Inferior parietal cortex (tissue), 1 donor: ENCODE data around the gene PGC.
"Not testable (repeated sequence)": the region's sequence is repeated elsewhere in the genome, so short reads cannot be mapped to it uniquely, and the experiment has no call there.

Experiments used
- DNase-seq: peaks from one replicate; pipeline ENCODE4 v3.0.0-alpha.2; 2016; ENCODE audit errors: extremely low spot score

The PGC gene

DNA sequence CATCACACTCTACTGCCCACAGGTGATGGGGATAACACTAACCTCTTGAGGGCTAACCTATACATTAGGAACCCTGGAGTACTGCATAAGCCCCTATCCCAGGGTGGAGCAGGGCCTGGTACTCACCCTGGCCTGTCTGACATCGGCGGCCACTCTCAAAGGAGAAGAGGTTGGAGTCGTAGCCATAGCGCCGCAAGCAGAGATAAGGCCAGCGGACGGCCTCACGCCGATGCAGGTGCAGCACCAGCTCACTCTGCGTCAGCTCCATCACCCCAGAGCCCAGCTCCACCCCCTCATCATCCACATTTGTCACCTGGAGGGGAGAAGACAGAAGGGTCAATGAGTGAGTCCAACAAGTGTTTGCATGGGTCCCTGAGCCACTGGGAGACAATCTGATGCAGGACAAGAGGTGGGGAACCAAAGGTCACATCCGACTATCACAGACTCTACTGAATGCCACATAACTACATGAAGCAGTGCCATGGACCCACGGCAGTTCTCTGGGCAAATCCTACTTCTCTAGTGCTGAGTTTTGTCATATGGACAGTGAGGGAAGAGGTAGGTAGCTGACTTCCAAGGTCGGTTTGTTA, 28.2 kb upstream of the PGC start:
- DNase-seq = no peak

DNA sequence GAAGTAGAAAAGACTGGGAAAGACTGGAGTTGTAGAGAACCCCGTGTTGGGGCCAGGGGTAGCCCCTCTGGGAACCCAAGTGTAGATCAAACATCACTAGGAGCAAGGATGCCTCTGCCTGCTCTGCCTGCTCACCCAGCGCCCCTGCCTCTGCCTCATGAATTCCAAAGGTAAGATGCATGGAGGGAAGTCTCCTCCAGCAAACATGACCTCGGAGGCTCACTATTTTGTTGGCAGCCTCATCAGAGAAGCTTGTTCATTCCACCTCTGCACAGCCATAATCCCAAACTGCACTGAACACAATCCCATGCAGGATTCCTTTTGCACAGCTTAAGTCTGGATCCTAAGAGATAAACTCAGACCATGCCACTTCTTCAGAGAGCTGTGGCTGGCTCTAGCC, 27.6 kb upstream of the PGC start:
- DNase-seq = no peak

DNA sequence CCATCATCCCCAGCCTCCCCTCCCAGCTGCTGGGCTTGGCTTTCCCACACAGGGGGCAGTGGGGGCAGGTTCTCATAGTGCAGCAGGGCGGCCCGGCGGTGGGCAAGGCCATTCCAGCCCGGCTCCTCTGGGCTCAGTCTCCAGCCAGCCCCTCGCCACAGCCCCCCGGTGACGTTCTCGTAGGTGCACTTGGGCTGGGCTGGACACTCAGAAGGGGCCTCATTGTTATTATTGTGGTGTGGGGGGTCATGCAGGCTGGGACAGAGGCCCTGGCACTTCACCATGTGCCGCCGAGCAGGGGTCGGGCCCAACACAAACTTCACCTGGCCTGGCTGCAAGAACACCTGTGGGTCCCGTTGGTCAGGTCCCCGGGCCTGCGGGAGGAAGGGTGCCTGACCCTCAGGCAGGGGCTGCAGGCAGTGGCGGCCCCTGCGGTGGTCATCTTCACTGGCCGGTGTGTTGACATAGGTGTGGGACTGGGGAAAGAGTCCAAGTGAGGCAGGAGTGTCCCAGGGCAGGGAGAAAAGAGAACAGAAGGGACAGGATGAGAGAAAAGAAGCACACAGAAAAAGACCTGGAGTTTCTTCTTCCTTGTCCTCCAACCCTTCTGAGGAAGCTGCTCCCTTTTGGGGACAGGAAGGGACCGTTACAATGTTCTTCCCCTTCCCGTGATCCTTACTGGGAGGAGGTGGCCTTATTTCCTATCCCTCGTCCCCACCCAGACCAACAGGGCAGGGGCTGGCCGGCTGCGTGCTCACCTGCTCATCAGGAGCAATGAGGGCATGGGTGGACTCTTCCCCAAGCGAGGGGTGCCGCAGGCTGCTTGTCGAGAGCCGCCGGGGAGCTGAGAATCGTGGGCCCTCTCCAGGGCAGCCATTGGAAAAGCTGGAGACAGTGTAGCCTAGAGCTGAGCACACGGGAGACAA, 24.1 kb upstream of the PGC start:
- DNase-seq = no peak

DNA sequence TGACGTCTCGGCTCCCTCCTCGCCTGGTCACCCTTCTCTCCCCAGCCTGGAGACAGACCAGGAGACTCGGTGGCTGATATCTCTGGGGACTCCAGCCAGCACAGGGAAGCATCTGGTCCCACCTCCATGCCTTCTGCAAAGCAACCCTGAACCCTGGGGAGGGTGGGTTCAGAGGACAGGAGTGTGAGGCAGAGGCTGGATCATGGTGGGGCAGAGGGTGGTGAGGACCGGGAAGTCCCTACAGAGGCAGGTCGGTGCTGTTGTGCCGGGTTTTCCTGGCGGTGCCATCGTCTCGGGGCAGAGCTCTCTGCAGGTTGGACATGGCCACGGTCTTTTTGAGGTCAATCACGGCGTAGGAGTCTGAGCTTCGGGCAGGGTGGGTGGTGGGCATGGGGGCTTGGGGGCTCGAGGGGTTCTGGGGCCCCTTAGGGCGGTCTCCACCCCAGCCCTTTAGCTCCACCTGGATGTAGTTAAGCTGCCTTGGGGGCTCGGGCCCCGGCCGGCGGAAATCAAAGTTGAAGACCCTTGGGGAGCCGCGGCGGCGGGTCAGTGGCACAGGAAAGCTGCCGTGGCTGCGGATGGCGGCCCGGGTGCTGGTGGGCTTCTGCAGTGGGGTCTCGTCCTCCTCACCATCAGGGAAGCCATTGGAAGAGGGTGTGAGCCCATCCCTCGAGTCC, 23.3 kb upstream of the PGC start:
- DNase-seq = no peak

DNA sequence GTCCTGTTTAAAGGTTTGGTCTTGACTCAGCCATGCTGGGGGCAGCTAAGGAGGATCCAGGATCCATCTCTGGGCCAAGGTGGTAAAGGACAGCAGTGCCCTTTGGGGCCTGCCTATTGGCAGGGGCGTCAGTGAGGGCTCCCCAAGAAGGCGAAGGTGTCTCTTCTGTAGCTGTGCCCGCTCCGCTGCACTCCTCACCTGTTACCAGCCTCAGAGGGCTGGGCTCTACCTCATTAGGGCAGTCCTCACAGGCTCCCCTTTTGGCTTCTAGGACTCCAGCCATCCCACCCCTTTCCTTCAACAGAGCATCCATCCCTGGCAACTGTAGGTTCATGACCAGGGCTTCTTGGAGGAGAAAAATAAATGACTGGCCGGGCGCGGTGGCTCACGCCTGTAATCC, 22.2 kb upstream of the PGC start:
- no peak for DNase-seq

DNA sequence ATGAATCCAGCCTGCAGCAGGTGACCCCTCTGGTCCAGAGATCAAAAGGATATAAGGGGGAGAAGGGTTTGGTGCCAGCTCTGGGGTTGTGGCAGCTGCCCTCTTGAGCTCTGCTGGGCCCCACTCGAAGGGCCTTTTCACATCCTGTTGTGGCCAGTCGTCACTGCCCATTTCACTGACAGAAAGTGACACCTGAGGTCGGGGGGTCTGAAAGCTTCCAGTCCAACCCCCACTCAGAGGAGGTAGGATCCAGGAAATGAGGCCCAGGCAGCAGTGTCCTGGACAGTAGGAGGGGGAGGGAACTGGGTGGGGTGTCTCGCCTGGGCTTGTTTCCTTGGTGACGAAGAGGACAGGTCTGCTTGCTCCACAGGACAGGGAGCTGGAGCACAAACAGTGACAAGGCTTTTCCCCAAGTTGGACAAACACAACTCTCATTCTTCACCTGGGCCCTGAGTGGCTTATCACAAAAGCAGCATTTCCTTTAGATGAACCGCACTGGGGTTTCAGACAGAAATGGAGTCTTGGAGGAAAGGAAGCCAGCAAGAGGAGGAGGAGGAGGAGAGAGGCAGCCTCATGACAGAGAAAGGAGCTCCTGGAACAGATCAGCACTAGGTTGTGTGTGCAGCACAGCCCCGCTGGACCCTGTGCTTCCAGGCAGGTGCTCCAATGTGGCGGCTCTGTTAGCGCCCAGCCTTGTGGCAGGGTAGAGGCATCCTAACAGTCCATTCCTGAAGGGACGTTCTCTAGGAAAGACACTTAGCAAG, 21.5 kb upstream of the PGC start:
- DNase-seq = no peak

DNA sequence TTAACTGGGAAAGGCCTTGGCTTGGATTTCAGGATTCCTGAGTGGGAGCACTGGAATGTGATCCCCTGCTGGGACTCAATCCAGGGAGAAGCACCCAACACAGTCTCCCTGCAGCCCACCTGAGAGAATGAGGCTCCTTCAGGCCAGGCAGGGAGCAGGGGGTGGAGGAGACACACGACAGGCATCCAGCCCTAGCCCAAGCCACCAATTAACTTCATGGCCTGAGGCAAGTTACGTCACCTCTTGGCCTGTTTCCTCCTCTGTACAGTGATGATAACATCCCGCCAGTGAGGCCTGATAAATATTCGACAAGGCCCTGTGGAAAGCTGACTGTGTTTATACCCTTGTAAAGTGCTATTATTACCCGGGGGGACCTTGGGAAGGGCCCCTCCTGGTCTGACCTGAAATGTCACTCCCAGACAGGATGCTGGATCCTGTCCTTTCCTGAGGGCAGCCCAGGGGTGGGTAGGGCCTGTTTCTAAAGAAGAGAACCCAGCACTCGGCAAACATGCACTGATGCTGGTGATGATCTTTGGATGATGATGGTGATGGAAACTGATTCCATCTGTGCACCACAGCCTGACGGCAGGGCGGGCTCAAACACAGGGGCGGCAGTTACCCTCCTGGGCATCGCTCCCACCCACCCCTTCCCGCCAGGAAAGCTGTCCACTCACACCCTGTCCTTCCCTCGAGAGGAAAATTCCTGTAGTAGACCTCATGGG, 20.1 kb upstream of the PGC start:
- DNase-seq = no peak

DNA sequence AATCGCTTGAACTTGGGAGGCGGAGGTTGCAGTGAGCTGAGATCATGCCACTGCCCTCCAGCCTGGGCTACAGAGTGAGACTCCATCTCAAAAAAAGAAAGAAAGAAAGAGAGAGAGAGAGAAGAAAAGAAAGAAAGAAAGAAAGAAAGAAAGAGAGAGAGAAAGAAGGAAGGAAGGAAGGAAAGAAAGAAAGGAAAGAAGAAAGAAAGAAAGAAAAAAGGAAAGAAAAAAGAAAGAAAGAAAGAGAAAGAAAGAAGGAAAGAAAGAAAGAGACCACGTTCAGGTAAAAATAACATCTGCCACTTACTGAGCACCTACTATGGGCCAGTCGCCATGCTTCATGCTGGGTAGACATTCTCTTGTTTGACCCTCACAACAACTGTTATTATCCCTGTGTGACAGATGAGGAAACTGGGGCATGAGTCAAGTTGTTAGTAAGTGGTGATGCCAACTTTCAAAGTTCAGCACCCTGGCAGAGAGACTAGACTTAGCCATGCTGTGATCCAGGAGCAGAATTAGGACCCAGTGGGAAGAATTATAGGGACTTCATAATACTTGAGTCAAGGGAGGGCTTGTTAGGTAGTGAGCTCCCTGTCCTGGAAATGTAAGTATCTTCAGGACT, 19.0 kb upstream of the PGC start:
- not testable (repeated sequence) for DNase-seq

DNA sequence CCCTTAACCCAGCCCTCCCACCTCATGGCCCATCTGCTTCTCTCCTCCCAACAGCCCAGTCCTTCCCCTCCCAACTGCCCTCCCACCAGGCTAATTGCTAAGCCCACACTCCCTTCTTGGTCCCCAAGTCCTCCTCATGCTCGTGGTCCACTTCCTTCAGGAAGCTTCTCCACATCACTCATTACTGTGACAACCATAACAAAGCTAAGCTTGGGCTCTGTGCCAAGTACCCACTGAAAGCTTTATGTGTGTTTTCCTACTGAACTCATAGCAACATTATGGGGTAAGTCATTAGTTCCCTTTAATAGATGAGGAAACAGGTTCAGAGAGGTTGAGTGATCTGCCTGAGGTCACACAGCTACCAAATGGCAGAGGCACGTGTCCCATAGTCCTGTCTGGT, 16.3 kb upstream of the PGC start:
- no peak for DNase-seq

DNA sequence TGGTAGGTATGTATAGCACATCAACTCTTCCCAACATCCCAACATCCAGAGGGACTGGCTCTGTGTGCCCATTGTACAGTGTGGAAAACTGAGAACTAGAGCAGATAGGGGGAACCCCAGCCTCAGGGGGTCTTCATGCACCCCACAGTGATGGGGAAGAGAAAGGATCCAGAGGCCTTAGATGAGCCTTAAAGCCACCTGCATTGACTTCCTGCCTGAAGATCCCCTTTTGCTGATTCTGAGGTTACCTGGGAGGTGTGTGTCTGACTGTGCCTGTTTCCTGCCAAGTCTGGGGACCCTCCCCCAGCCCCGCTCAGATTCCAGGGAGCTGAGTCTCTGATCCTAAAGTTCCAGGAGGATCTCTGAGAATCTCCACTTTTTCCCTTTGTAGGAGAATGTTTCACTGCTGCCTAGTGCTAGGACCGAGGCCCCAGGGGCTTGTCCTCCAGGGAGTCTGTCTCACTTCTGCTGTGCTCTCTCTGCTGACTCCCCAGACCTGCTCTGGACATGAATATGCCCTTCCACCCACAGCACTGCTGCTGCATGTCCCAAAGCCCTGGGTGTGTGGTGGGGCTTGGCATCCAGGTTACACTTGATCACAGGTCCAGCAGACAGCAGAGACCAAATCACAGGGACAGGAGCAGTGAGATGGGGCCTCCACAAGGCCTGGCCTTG, 12.8 kb upstream of the PGC start:
- DNase-seq = no peak

DNA sequence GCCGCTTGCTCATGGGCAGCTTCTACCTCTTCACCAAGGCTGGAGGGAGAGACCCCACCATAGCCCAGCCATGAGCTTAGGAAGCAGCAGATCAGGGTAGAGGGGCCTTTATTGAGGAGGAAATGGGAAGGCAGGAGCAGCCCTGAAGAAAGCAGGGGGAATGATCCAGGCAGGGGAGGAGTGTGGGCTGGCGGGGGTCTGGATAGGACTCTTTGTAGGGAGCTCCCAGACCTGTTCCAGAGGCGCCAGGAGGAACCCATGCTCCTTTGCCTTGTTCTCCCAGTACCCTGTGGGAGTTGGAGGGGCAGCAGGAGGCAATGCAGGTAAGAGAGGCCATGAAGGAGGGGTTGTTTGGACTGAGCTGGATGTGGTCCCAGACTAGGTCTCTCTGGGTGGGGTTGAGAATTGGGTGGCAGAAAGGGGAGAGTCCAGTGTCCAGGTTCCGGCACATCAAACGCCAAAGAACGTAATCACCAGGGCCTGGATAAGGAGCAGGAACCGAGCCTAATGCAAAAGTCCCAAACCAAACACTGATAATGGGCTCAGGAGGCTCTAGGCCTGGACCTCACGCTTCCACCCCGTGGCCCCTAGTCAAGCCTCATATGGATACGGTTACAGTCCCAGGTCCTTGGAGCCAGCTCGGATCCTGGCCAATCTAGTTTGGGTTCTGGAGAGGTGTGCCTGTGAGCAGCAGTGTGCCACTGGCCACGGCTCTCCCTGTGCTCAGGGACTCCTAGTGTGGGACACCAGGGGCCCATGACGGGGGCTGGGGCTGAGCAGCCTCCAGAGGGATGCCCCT, 12.1 kb upstream of the PGC start:
- DNase-seq = no peak

DNA sequence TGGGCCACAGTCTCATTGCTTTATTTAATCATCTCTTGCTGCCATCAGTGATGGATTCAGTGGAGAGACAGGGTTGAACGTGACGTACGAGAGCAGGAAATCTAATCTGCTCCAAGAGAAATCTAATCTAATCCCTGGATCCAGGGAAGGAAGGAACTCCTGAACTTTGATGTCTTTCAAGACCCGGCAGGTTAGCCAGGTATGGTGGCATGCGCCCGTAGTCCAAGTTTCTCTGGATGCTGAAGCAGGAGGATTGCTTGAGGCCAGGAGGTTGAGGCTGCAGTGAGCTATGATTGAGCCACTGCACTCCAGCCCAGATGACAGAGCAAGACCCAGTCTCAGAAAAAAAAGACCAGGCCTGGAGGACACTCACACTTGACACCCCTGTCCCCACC, 11.4 kb upstream of the PGC start:
- DNase-seq = no peak

DNA sequence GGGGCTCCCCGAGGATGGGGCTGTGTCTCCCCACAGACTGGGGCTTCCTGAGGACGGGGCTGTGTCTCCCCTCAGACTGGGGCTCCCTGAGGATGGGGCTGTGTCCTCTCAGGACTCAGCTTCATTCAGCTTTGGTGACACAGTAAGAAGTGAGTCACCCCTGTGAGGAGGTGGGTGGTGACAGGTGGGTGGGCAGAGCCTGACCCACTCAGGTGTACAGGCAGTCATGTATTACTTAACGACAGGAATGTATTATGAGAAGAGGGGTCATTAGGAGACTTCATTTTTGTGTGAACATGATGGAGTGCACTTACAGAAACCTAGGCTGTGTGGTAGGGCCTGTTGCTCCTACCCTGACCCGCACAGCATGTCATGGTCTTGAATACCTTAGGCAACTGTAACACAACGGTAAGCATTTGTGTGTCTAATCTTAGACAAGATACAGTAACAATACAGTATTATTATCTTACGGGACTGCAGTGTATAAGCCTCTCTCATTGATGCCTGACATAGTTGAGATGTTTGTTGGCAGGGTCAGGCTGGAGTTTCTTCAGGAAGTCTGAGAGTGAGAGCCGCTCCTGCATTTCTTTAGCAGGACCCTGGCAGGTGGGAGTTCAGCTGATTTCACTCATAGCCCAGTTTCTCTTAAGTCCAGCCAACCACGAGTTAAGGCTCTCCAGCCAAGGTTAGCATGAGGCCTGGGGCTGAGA, 10.9 kb upstream of the PGC start:
- DNase-seq = no peak

DNA sequence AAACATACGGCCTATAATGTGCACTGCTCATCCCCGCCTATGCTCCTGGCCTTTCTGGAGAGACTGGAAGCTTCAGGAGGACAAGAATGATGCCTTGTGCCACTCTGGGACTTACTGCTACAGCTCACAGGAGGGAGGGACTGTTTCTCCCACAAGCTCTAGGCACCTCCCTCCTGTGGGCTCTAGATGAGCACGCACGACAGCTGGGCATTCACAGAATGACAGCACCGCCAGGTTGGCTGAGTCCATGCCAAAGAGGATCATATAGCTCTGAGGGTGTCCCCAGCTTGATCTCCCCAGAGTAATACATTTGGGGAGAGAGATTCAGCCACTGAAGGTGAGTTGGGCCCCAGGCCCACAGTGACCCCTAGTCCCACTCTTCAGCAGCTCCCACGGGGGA, 10.1 kb upstream of the PGC start:
- DNase-seq = no peak

DNA sequence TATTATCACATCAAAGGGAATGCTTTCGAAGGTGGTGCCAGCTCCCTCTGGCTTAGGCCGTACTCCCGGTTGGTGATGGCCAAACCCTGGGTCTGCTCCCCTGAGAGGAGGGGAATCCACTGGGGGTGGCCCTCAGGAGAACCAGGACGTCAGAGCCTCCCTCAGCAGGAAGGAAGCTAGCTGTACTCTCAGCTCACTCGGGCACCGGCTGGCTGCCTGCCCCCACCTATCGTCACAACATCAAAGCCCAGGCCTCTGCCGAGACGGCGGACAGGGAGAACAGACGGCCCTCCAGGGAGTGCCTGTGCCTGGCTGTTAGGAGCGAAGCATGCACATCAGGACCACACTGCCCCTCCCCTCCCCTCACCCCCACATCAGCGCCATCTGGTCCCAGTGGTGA, 9.2 kb upstream of the PGC start:
- no peak for DNase-seq

DNA sequence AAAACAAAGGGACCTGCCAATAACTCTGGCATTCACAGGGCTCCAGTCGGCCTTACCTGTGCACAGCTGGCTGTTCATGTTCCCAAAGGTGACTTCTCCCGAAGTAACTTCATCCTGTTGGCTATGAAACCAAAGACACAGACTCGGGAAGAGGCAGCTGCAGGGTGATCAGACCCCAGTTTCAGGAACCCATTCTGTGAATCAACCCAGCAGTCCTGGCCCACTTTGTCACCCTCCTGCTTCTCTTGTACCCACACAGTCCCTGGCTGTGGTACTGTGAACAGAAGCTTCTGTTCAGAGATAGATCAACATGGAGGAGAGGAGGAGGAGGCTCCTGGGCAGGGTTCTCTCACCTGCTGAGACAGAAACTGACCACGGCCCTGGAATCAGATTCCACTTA, 8.7 kb upstream of the PGC start:
- DNase-seq = no peak

DNA sequence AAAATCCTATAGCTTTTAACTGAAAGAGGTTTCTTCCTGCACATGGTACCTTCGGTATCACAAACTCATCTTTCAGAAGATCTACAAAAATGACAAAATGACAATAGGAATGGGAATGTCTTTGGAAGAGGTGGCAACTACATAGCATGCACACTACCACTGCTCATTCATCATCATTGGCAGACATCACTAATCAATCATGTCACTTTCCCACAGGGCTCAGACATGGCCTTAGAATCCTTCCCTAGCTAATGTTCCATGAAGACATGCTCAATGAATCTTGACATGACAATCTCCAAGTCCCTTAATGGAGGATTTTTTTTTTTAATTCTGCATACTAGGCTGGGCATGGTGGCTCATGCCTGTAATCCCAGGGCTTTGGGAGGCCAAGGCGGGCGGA, 3.2 kb upstream of the PGC start:
- no peak for DNase-seq

DNA sequence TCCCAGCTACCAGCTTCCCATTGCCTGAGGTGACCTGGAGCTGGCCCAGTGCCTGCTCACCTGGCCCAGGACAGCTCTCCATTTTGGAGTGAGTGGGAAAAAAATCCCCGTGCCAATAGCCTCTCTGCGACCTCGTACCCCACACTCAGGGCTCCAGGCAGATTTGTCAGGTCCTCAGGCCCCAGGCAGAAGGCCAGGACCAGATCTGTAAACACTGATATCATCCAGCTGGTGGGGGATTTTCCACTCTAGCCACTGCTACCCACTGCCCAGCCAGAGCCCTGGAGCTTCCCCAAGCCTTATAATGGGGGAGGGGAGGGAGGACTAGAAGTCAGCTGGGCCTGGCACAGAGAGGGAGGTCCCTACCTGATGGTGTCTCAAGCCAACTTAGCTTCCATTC, 1.3 kb upstream of the PGC start:
- DNase-seq = no peak

DNA sequence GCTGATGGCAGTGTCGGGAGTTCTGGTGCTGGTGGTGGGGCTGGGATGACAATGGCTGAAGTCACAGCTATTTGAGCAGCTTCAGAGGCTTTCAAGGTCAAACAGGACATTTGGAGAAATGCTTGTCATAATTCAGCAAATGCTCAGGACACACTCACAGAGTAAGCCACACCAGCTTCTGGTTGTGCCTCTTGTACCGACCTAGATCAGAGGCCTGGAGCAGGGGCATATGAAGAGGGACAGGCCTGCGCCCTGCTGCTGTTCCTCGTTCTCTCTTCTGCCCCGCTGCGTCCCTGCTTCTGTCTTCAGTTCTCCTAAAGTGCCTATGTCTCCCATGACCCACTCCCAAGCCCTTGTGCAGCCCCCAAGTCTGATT, 893 bp upstream of the PGC start:
- DNase-seq = no peak
